K562 (cell line): Measurements from ENCODE around the gene PPP1CA. TPM values are rescaled to one million over a fixed set of nuclear protein-coding genes. Genes with fewer than 3 reads are reported as not detected.

ENCODE experiments used
- ATAC-seq: fragments of 200-7000 bp; cut with Tn5 transposase; 3 replicates; pipeline ENCODE4 v1.9.1; 2020; ENCODE audit warnings: moderate library complexity
- BruUV-seq: library from RNA; stranded (reverse); fragments of 400-500 nt; replicated peaks from 2 replicates; lab custom pipeline; 2021; lab: Mats Ljungman, UMichigan
- CTCF ChIA-PET: fragments of 300-600 bp; formaldehyde crosslinking; extraction: SDS; loops from one replicate; lab custom pipeline; 2021; ENCODE audit warnings: low intra/inter-chr PET ratio; lab: Yijun Ruan, JAX
- POLR2A ChIA-PET: fragments of 300-600, 350-650 bp; sonication (Branson Sonifier 250); formaldehyde crosslinking; extraction: SDS; loops from one replicate; lab custom pipeline; 2021; ENCODE audit warnings: antibody characterized with exemption, inconsistent platforms; lab: Yijun Ruan, JAX
- DNase-seq, 4 experiments: peaks; one replicate each; pipeline versions ENCODE4 v3.0.0 to v3.0.0-alpha.2; 2011 to 2018; ENCODE audit warnings: low spot score in 3 of 4, mixed read lengths in 3 of 4; ENCODE audit errors: extremely low read depth in 1 of 4
- FAIRE-seq: peaks from 2 replicates; lab custom pipeline; 2011; peaks lifted over from hg19 to GRCh38; lab: Jason Lieb, UNC
- H2AFZ ChIP-seq: 2 replicates; pipeline ENCODE4 v1.6.0; 2011; ENCODE audit warnings: low read depth, low read length, control low read depth, inconsistent platforms
- H3K27ac ChIP-seq: fragments of 200-600 bp; 3 replicates; pipeline ENCODE4 v1.8.0; 2011; ENCODE audit warnings: low read depth, mild to moderate bottlenecking, control low read depth, inconsistent platforms, low read length, moderate library complexity, mixed read lengths; ENCODE audit errors: extremely low read depth
- H3K27me3 ChIP-seq, 2 experiments: fragments of 300-600 bp in 1 of 2; 2 replicates in 1 of 2; 3 replicates in 1 of 2; pipeline versions ENCODE4 v1.6.0 to v1.8.0; 2011; ENCODE audit warnings: inconsistent platforms in 2 of 2, low read length in 2 of 2, mild to moderate bottlenecking in 1 of 2, mixed read lengths in 1 of 2, moderate library complexity in 1 of 2; ENCODE audit not compliant: control insufficient read depth in 2 of 2, insufficient read depth in 2 of 2
- H3K36me3 ChIP-seq: fragments of 300-600 bp; 3 replicates; pipeline ENCODE4 v1.8.0; 2011; ENCODE audit warnings: mild to moderate bottlenecking, low read length, inconsistent platforms; ENCODE audit not compliant: control insufficient read depth, insufficient read depth
- H3K4me1 ChIP-seq, 2 experiments: fragments of 200-600 bp in 1 of 2; replicated peaks in 1 of 2; 2 replicates in 1 of 2; 3 replicates in 1 of 2; pipeline versions ENCODE4 v1.5.1 to v1.8.0; 2011; ENCODE audit warnings: inconsistent platforms in 2 of 2, low read length in 2 of 2, mild to moderate bottlenecking in 1 of 2, mixed read lengths in 1 of 2, moderate library complexity in 1 of 2; ENCODE audit not compliant: control insufficient read depth in 2 of 2, insufficient read depth in 2 of 2
- H3K4me2 ChIP-seq: 2 replicates; pipeline ENCODE4 v1.6.1; 2011; ENCODE audit warnings: low read length, control low read depth, inconsistent platforms, mixed read lengths; ENCODE audit not compliant: insufficient read depth
- H3K4me3 ChIP-seq: fragments of 200-600 bp; sonication (generic), shearing (Covaris generic); 2 replicates; pipeline ENCODE4 v1.5.1; 2016; ENCODE audit warnings: control low read depth, inconsistent platforms
- H3K79me2 ChIP-seq: fragments of 200-600 bp; 3 replicates; pipeline ENCODE4 v1.8.0; 2011; ENCODE audit warnings: low read length, inconsistent platforms; ENCODE audit not compliant: control insufficient read depth, insufficient read depth
- H3K9ac ChIP-seq, 2 experiments: 2 replicates each; pipeline versions ENCODE4 v1.6.0 to v1.6.1; 2011; ENCODE audit warnings: low read depth in 2 of 2, low read length in 2 of 2, control low read depth in 1 of 2, inconsistent platforms in 1 of 2, mild to moderate bottlenecking in 1 of 2, mixed read lengths in 1 of 2; ENCODE audit not compliant: insufficient read depth in 1 of 2
- H3K9me1 ChIP-seq: one replicate; pipeline ENCODE4 v1.6.0; 2011; ENCODE audit warnings: inconsistent platforms, mild to moderate bottlenecking, low read length, moderate library complexity; ENCODE audit not compliant: control insufficient read depth, insufficient read depth
- H3K9me3 ChIP-seq: replicated peaks from 2 replicates; pipeline ENCODE4 v1.5.1; 2011; ENCODE audit warnings: low read depth, low read length, inconsistent platforms; ENCODE audit not compliant: control insufficient read depth, insufficient read depth
- H4K20me1 ChIP-seq: replicated peaks from 2 replicates; pipeline ENCODE4 v1.6.1; 2011; ENCODE audit warnings: low read length, inconsistent platforms, mixed read lengths; ENCODE audit not compliant: control insufficient read depth, insufficient read depth
- ARHGAP35 ChIP-seq: fragments of 450-650 bp; IDR thresholded peaks from 2 replicates; pipeline ENCODE4 v1.6.1; 2018; ENCODE audit not compliant: partially characterized antibody
- EGR1 ChIP-seq: fragments of 450-650 bp; conservative IDR thresholded peaks from 2 replicates; pipeline ENCODE4 v1.6.1; 2017; ENCODE audit warnings: mild to moderate bottlenecking
- ELF2 ChIP-seq: fragments of 250-450 bp; sonication (Bioruptor Pico); IDR thresholded peaks from 2 replicates; pipeline ENCODE4 v1.5.0; 2021; ENCODE audit warnings: mild to moderate bottlenecking
- MLLT1 ChIP-seq, 2 experiments: fragments of 450-650 bp; IDR thresholded peaks; 2 replicates each; pipeline ENCODE4 v1.6.1; 2016
- PRDM10 ChIP-seq: fragments of 450-650 bp; IDR thresholded peaks from 2 replicates; pipeline ENCODE4 v1.6.1; 2018; ENCODE audit not compliant: partially characterized antibody
- whole genome bisulfite sequencing: fragments of 100-300 bp; shearing (Covaris generic); methylation state at CpG from one replicate; pipeline ENCODE4 v1.1.6; 2016; ENCODE audit warnings: low coverage, mixed read lengths; ENCODE audit not compliant: insufficient coverage; ENCODE audit errors: missing lambda C conversion rate; 5-methylcytosine and 5-hydroxymethylcytosine counted together
- in situ Hi-C: fragments of 300-500 bp; cut with MboI; formaldehyde crosslinking; loops from 4 replicates; pipeline ENCODE4 v1.15.0; 2018; ENCODE audit warnings: inconsistent platforms, mixed read lengths
- intact Hi-C: fragments of 100-400 bp; cut with micrococcal nuclease; formaldehyde crosslinking; loops from 2 replicates; pipeline ENCODE4 v1.14.2; 2022
- polyA plus RNA-seq, 8 experiments: library from polyadenylated mRNA; depleted of rRNA in 4 of 8; stranded (reverse) in 5 of 8; unstranded in 3 of 8; fragments of >200 nt; fragmentation: Nextera tagmentation in 2 of 8; fragmentation: Illumina TruSeq in 1 of 8; extraction: Ambion mirVana in 2 of 8; extraction: Trizol in 1 of 8; gene quantifications; 2 replicates each; pipeline versions ENCODE4 v1.2.1 to v1.2.3, GENCODE V29; 2011 to 2014; ENCODE audit warnings: inconsistent platforms in 1 of 8, missing spikeins in 1 of 8
- total RNA-seq, 7 experiments: library from RNA; depleted of rRNA in 6 of 7; stranded (reverse); fragments of >200 nt in 6 of 7; fragmentation: Illumina TruSeq in 2 of 7; extraction: Trizol in 2 of 7; gene quantifications; 2 replicates each; pipeline versions ENCODE4 v1.2.1 to v1.2.3, GENCODE V29; 2011 to 2021; ENCODE audit warnings: low replicate concordance in 1 of 7

PPP1CA gene
- total and polyA plus RNA-seq, 9 of the 15 experiments (the other 6 are each of a cell fraction or from before 2014, with no cell fraction given): 18.2 to 242 (median 188) TPM

- TF ChIP-seq EGR1: peak; percentile 53; the same call in 1 of the 2 replicates
- peak in 1 of 2 experiments; percentile 26; a peak in 1 of 4 replicates for TF ChIP-seq MLLT1 (IDR thresholded peaks at IDR 0.05)
Observed at GRCh38 chr11:67356864-67357561, 44.6 kb downstream of the PPP1CA start (continued).

- H3K79me2 ChIP-seq: peaks cover 8% of the 10 kb centered on the region
- H3K27me3 ChIP-seq: no peaks in the 10 kb centered on the region
- no peak for FAIRE-seq
- BruUV-seq: no TSS peak
- H3K4me3 ChIP-seq: no peak overlapping the region
- H3K9me1 ChIP-seq: no peaks in the 10 kb centered on the region
- ChIA-PET CTCF (interaction anchor here (1.1 to 3.7 kb wide), 4 partner anchors 17 to 29 kb away, joined by 3 to 41 read pairs (median 14); partner anchors contain the start of gene CLCF1), POLR2A (interaction anchor here (0.5 to 1.3 kb wide), 6 partner anchors 11 to 1852 kb away, joined by 3 to 5 read pairs (median 3); no protein-coding TSS in a partner anchor)
- intact Hi-C loops: loop anchor here (5.0 kb wide), 1 partner anchor 151 kb away; the partner anchor contains the start of genes CDK2AP2 and PITPNM1
- H3K27ac ChIP-seq: peak overlapping the region; percentile 92; the same call in 2 of the 3 replicates
- WGBS: 9% methylated on average over 3 of the region's 4 CpGs
- H3K9ac ChIP-seq: peak overlapping the region; percentile 62 to 80; a peak in 3 of 4 replicates
- no peaks in the 10 kb centered on the region for H3K9me3 ChIP-seq
- peak overlapping the region; percentile 4 for H3K4me2 ChIP-seq
- no peaks in the 10 kb centered on the region for H4K20me1 ChIP-seq
- in situ Hi-C loops: no loop called here
- H3K36me3 ChIP-seq: peaks cover 2% of the 10 kb centered on the region; the same call in 1 of the 3 replicates
- no peak for DNase-seq
- ATAC-seq: no peak
- peaks cover 46 to 58% of the 10 kb centered on the region in 2 experiments for H3K4me1 ChIP-seq
- peak overlapping the region; percentile 51 for H2AFZ ChIP-seq
- TF ChIP-seq PRDM10: peak; percentile 57
- no peak for TF ChIP-seq ARHGAP35
- TF ChIP-seq ELF2 (CRISPR knock-in tag): no peak
Observed at GRCh38 chr11:67356387-67356863, 45.2 kb downstream of the PPP1CA start.
